Motor neuron (in vitro differentiated cells): Measurements from ENCODE around the gene STEAP4. TPM values are rescaled to one million over a fixed set of nuclear protein-coding genes. Genes with fewer than 3 reads are reported as not detected.
"Not testable (repeated sequence)": the region's sequence is repeated elsewhere in the genome, so short reads cannot be mapped to it uniquely, and the experiment has no call there.

Source experiments
- ATAC-seq, 8 experiments: fragments of 200-7000 bp; cut with Tn5 transposase; replicated peaks in 6 of 8; 2 replicates each; pipeline ENCODE4 v1.8.0; 2021; ENCODE audit warnings: mild to moderate bottlenecking in 8 of 8, moderate library complexity in 8 of 8
- H3K27ac ChIP-seq, 2 donors: fragments of 250-450 bp; sonication (Bioruptor Pico); 2 replicates each; pipeline ENCODE4 v1.9.0; 2021; ENCODE audit warnings: antibody characterized with exemption in 2 of 2, mild to moderate bottlenecking in 2 of 2, moderate library complexity in 1 of 2
- H3K4me1 ChIP-seq, 2 donors: fragments of 250-450 bp; sonication (Bioruptor Pico); replicated peaks in 1 of 2; 2 replicates each; pipeline ENCODE4 v1.6.1; 2021; ENCODE audit warnings: antibody characterized with exemption in 2 of 2, mild to moderate bottlenecking in 2 of 2, moderate library complexity in 1 of 2
- H3K4me3 ChIP-seq, 5 donors: fragments of 250-450 bp; sonication (Bioruptor Pico); 2 replicates each; pipeline ENCODE4 v1.9.0; 2021; ENCODE audit warnings: antibody characterized with exemption in 5 of 5, mild to moderate bottlenecking in 5 of 5, moderate library complexity in 4 of 5
- WGBS, 10 experiments: fragments of 450-650 bp; shearing (Covaris generic); methylation state at CpG; one replicate each; pipeline ENCODE4 v1.0.0; 2022; 5-methylcytosine and 5-hydroxymethylcytosine counted together
- in situ Hi-C, 9 experiments: fragments of 400-800 bp; cut with MboI; loops; one replicate each; pipeline ENCODE4 v1.15.0; 2021; ENCODE audit warnings: low sequenced_read_pairs in 9 of 9, low pct_unique_long_range_greater_than_20kb in 2 of 9; ENCODE audit not compliant: unreplicated experiment in 9 of 9
- total RNA-seq, 8 experiments: library from RNA; unstranded; fragments of 300-600 nt; gene quantifications; 2 replicates each; pipeline versions ENCODE4 v1.2.3 to v1.2.4, GENCODE V29; 2022

STEAP4 gene
- total RNA-seq, 8 experiments from 2014 or later = 0.04 to 0.33 (median 0.15) TPM

- H3K27ac ChIP-seq, H3K4me3 ChIP-seq, in situ Hi-C loops, ATAC-seq, H3K4me1 ChIP-seq: not testable (repeated sequence)
- WGBS, 10 experiments = 33 to 100% methylated on average over 1 of the region's 1 CpG; no CpG with 5 or more reads in 8 of the 10 experiments
These were observed 48.4 kb downstream of the STEAP4 start for GRCh38 chr7:88258296-88258695.

- in situ Hi-C loops = no loop called here
- no peak overlapping the region for H3K27ac ChIP-seq
- no peak for ATAC-seq
- no peak overlapping the region for H3K4me3 ChIP-seq
- no peaks in the 10 kb centered on the region for H3K4me1 ChIP-seq
These were observed 49.8 kb downstream of the STEAP4 start for GRCh38 chr7:88256906-88257305.

DNA sequence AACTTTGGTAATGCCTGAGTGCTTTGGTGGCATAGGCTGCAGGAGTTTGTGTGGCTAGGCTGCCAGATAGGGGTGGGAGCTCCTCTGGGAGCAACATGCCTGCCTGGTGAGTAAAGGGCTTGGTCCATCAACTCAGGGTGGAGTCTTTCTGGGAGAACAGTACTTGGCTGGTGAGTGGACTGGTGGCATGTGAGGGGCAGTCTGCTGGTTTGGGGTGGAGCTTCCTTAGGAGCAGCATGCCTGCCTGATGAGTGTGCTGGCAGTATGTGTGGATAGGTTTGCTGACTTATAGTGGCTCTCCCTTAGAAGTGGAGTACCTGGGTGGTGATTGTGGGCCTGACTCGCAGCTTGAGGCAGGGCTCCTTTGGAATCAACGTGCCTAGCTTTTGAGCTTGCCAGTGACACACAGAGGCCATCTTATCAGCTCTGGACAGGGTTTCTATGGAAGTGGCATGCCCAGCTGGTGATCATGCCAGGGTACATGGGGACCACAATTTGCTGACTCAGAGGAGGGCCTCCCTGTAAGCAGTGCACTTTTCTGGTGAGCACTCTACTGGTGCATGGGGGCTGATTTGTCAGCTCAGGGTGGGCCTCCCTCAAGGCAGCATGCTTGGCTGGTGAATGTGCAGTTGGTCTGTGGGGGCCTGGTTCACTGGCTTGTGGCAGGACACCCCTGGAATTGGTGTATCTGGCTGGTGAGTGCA lies 51.8 kb downstream of the STEAP4 start:
- in situ Hi-C loops = no loop called here
- H3K4me3 ChIP-seq = no peak overlapping the region
- no peak overlapping the region for H3K27ac ChIP-seq
- peak in 1 of 8 experiments; percentile 50 for ATAC-seq
- WGBS, 10 experiments = 35 to 100% (median 79%) methylated on average over 1 to 2 of the region's 2 CpGs; no CpG with 5 or more reads in 6 of the 10 experiments
- H3K4me1 ChIP-seq = no peaks in the 10 kb centered on the region

DNA sequence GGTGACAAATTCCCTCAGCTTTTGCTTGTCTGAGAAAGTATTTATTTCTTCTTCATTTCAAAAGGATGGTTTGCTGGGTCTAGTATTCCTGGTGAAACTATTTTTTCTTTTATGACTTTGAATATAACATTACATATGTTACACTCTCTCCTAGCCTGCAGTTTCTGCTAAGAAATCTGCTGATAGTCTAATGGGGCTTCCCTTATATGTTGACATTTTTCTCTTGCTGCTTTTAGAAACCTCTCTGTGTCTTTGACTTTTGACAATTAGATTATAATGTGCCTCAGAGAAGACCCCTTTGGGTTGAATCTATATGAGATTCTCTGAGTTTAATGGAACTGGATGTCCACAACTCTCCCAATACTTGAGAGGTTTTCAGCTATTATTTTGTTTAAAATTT lies 53.1 kb downstream of the STEAP4 start:
- in situ Hi-C loops = no loop called here
- Histone ChIP-seq H3K27ac (no peak overlapping the region), H3K4me3 (no peak overlapping the region), H3K4me1 (no peaks in the 10 kb centered on the region)
- no peak for ATAC-seq

DNA sequence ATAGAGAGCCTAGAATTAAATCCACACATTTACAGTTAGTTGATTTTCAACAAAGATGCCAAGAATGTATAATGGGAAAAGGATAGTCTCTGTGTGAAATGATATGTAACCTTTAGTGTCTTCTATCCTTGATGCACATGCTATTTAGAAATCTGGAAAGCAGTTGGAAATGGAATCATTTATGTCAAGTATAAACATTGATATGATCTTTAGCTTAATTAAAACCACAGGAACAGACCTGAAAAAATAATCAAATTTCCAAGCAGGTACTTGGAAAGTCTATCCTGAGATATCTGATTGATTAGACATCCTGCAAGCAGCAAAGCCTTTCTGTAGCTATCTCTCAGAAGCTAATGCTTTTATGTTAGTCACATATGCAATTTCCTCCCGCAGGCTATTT lies 62.4 kb downstream of the STEAP4 start:
- in situ Hi-C loops = loop anchor here in 3 of 9 experiments (25.0 kb wide), 2 partner anchors 118 to 1868 kb away; no protein-coding TSS in a partner anchor
- H3K4me3 ChIP-seq = no peak overlapping the region
- H3K4me1 ChIP-seq = peaks cover 0 to 4% of the 10 kb centered on the region in 2 donors
- ATAC-seq = no peak
- no peak overlapping the region for H3K27ac ChIP-seq
- WGBS, 10 experiments = 22 to 100% (median 91%) methylated on average over 1 of the region's 1 CpG; no CpG with 5 or more reads in 1 of the 10 experiments

GRCh38 chr7:88243345-88243909 lies 63.3 kb downstream of the STEAP4 start:
- Histone ChIP-seq H3K4me1 (peaks cover 0 to 4% of the 10 kb centered on the region in 2 donors), H3K27ac (no peak overlapping the region), H3K4me3 (no peak overlapping the region)
- in situ Hi-C loops = loop anchor here in 3 of 9 experiments (25.0 kb wide), 2 partner anchors 119 to 1869 kb away; no protein-coding TSS in a partner anchor
- peak; percentile 92 to 96 (median 94) for ATAC-seq
- 0 to 47% (median 14%) methylated on average over 1 to 2 of the region's 2 CpGs; no CpG with 5 or more reads in 1 of the 10 experiments for WGBS, 10 experiments

DNA sequence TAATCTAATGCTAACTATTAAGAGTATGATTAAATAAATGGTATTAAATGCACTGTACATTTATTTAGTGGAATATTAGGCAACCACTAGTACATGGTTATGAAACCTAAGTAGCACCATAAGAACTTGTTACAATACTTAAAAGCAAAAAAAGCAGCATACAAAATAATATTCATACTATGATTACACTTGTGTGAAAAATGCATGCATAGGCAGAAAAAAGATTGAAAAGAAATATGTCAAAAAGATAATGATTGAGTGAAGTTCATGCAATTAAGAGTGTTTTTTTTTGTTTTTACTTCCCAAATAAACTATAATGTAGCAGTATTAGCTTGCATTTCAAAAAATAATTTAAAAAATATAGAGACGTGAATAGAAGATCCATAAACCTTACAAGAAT lies 66.8 kb downstream of the STEAP4 start:
- 70 to 100% (median 100%) methylated on average over 1 of the region's 1 CpG; no CpG with 5 or more reads in 1 of the 10 experiments for WGBS, 10 experiments
- no peak overlapping the region for H3K27ac ChIP-seq
- H3K4me1 ChIP-seq = peaks cover 0 to 4% of the 10 kb centered on the region in 2 donors
- no peak for ATAC-seq
- in situ Hi-C loops = loop anchor here in 3 of 9 experiments (25.0 kb wide), 2 partner anchors 122 to 1872 kb away; no protein-coding TSS in a partner anchor
- H3K4me3 ChIP-seq = no peak overlapping the region

- H3K4me1 ChIP-seq = peaks cover 0 to 6% of the 10 kb centered on the region in 2 donors
- H3K4me3 ChIP-seq = no peak overlapping the region
- ATAC-seq = peak in 3 of 8 experiments; percentile 49 to 69 (median 65)
- in situ Hi-C loops = loop anchor here in 3 of 9 experiments (25.0 kb wide), 2 partner anchors 128 to 1878 kb away; no protein-coding TSS in a partner anchor
- H3K27ac ChIP-seq = no peak overlapping the region
These were observed 72.9 kb downstream of the STEAP4 start for GRCh38 chr7:88233828-88234227.

- no peak for ATAC-seq
- WGBS, 10 experiments = 11 to 100% (median 83%) methylated on average over 1 to 4 of the region's 5 CpGs; no CpG with 5 or more reads in 1 of the 10 experiments
- H3K4me1 ChIP-seq = peaks cover 0 to 6% of the 10 kb centered on the region in 2 donors
- H3K27ac ChIP-seq = no peak overlapping the region
- no peak overlapping the region for H3K4me3 ChIP-seq
- in situ Hi-C loops = loop anchor here in 3 of 9 experiments (25.0 kb wide), 2 partner anchors 132 to 1882 kb away; no protein-coding TSS in a partner anchor
These were observed 76.0 kb downstream of the STEAP4 start for GRCh38 chr7:88230646-88231045.

DNA sequence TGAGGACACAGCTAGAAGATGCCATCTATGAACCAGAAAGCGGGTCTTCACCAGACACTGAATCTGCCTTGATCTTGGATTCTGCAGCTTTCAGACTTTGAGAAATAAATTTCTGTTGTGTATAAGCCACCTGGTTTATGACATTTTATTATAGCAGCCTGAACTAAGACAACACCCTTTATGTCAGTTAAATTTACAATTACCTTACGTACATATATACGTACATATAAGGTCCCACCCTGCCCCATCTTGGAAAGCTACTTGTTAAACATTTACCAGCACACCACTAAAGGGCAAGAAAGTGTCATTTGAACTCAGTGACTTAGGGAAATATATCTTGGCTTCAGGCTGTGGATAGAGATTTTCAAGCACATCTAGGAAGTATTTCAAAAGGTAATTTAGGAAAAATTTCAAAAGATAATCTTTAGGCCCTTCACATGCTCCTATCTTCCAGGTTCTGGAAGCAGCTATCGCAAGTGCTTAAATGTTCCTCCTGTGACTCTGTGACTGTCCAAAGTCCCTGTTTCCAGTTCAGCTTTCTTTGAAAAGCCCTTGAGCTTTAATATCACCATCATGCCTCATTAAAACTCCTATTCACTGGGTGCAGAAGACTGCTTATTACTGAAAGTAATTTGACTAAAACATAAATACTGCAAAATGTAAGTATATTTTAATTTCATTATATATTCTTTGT lies 77.2 kb downstream of the STEAP4 start:
- no peak overlapping the region for H3K4me3 ChIP-seq
- H3K27ac ChIP-seq = no peak overlapping the region
- H3K4me1 ChIP-seq = peaks cover 0 to 6% of the 10 kb centered on the region in 2 donors
- ATAC-seq = peak in 1 of 8 experiments; percentile 68
- in situ Hi-C loops = loop anchor here in 3 of 9 experiments (25.0 kb wide), 2 partner anchors 133 to 1883 kb away; no protein-coding TSS in a partner anchor
- 32 to 100% (median 92%) methylated on average over 1 to 4 of the region's 4 CpGs; no CpG with 5 or more reads in 1 of the 10 experiments for WGBS, 10 experiments

DNA sequence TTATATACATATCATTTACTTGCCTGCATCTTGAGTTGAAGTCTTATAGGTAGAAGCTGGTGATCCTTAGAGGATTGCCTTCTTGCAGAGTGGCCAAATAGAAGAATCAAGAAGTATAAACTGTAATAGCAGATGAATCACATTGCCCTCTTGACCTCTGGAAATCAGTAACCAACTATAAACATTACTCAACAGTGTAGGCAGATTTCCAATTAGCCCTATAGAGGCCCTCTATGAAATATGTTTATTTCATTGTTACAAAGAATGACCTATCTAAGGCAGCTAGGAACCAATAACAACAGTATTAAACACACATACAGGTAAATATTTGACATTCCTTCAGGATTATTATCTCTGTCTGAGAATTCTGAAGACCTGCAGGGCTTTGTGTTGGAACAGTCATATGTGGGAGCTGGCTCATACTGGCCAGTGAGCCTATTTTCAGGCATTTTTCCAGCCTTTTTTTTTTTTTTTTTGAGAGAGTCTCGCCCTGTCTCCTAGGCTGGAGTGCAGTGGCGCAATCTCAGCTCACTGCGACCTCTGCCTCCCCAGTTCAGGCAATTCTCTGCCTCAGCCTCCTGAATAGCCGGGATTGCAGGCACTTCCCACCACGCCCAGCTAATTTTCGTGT lies 79.7 kb downstream of the STEAP4 start:
- 0 to 100% (median 88%) methylated on average over 1 to 5 of the region's 6 CpGs; no CpG with 5 or more reads in 2 of the 10 experiments for WGBS, 10 experiments
- Histone ChIP-seq H3K4me1 (no peaks in the 10 kb centered on the region), H3K4me3 (no peak overlapping the region), H3K27ac (no peak overlapping the region)
- ATAC-seq = peak in 1 of 8 experiments; percentile 15
- in situ Hi-C loops = loop anchor here in 3 of 9 experiments (25.0 kb wide), 2 partner anchors 135 to 1885 kb away; no protein-coding TSS in a partner anchor

DNA sequence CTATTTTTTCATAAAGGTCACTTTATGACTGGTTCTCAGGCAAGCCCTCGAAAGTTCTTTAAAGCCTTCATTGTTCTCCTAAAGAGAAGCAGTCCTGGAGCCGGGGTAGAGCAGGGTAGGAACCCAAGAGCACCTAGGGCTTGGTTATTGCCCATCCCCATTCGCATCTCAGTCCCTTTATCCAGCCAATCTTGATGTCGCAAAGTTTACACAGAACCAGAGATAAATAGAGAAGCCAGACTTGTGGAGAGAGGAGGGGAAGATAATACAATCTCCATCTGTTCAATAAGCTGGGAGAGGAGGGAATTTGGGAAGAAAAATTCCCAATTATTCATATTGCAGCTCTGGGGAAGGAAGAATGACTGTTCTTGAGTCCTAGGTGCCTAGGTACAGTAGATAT lies 80.5 kb downstream of the STEAP4 start:
- ATAC-seq = no peak
- no peak overlapping the region for H3K27ac ChIP-seq
- H3K4me1 ChIP-seq = no peaks in the 10 kb centered on the region
- H3K4me3 ChIP-seq = no peak overlapping the region
- 53 to 100% (median 82%) methylated on average over 2 to 4 of the region's 4 CpGs; no CpG with 5 or more reads in 2 of the 10 experiments for WGBS, 10 experiments
- in situ Hi-C loops = loop anchor here in 3 of 9 experiments (25.0 kb wide), 2 partner anchors 136 to 1886 kb away; no protein-coding TSS in a partner anchor
